ENCODE data around the gene DOCK9. TPM values are rescaled to one million over a fixed set of nuclear protein-coding genes. Genes with fewer than 3 reads are reported as not detected.

The DOCK9 gene
- total RNA-seq, 1 experiment from 2014 or later, result 36.6 TPM

- peaks cover 51% of the 10 kb centered on the region for H3K4me1 Mint-ChIP-seq
Measured at GRCh38 chr13:98976338-98976737, 1.5 kb downstream of the DOCK9 start.

More at GRCh38 chr13:98976338-98976737, 1.5 kb downstream of the DOCK9 start:
- H3K9me3 Mint-ChIP-seq, result no peaks in the 10 kb centered on the region
- TF ChIP-seq E2F1 (CRISPR knock-in tag; IDR thresholded peaks at IDR 0.05), result no peak
- no peak for TF ChIP-seq ESRRA (CRISPR knock-in tag; IDR thresholded peaks at IDR 0.05; ENCODE audit: borderline replicate concordance)
- no peak for TF ChIP-seq IRF1 (CRISPR knock-in tag; IDR thresholded peaks at IDR 0.05)
- no peak for TF ChIP-seq ELF4 (CRISPR knock-in tag; IDR thresholded peaks at IDR 0.05; ENCODE audit: low read depth)
- no peak for TF ChIP-seq ZNF396 (CRISPR knock-in tag; IDR thresholded peaks at IDR 0.05; ENCODE audit: borderline replicate concordance)
- TF ChIP-seq ZNF317 (CRISPR knock-in tag; IDR thresholded peaks at IDR 0.05; ENCODE audit: borderline replicate concordance, low read depth), result no peak
- no peak for TF ChIP-seq ZNF219 (CRISPR knock-in tag; IDR thresholded peaks at IDR 0.05; ENCODE audit: borderline replicate concordance)
- no peak for TF ChIP-seq ATF3 (CRISPR knock-in tag; conservative IDR thresholded peaks at IDR 0.05)
- no peak for TF ChIP-seq NR1H2 (CRISPR knock-in tag; IDR thresholded peaks at IDR 0.05)
- no peak for TF ChIP-seq RORB (CRISPR knock-in tag; IDR thresholded peaks at IDR 0.05)
- no peak for TF ChIP-seq ZSCAN18 (CRISPR knock-in tag; IDR thresholded peaks at IDR 0.05)
- TF ChIP-seq FOXP4 (CRISPR knock-in tag; IDR thresholded peaks at IDR 0.05), result no peak
- TF ChIP-seq ZBTB21 (CRISPR knock-in tag; IDR thresholded peaks at IDR 0.05; ENCODE audit: borderline replicate concordance), result no peak
- no peak for TF ChIP-seq TEAD4 (CRISPR knock-in tag; IDR thresholded peaks at IDR 0.05)
- no peak for TF ChIP-seq OVOL2 (CRISPR knock-in tag; IDR thresholded peaks at IDR 0.05; ENCODE audit: borderline replicate concordance)
- TF ChIP-seq ZNF532 (CRISPR knock-in tag; IDR thresholded peaks at IDR 0.05; ENCODE audit: borderline replicate concordance), result no peak
- TF ChIP-seq MYBL2 (CRISPR knock-in tag; IDR thresholded peaks at IDR 0.05), result no peak
- no peak for ATAC-seq
- H3K27ac Mint-ChIP-seq, result peak overlapping the region; percentile 96
- H3K27me3 Mint-ChIP-seq (ENCODE audit: low read depth), result no peaks in the 10 kb centered on the region
- POLR2A ChIA-PET, result no interaction called here
- DNase-seq (ENCODE audit: low spot score), result no peak
- no peak overlapping the region for H3K4me3 Mint-ChIP-seq
- no peaks in the 10 kb centered on the region for H3K36me3 Mint-ChIP-seq
- CTCF ChIA-PET, result interaction anchor here (1.1 to 4.0 kb wide), 5 partner anchors 9 to 110 kb away, joined by 3 to 22 read pairs (median 5); no protein-coding TSS in a partner anchor

Data from WTC11 (cell line).